ENCODE measurements around the gene DGLUCY.
"Not testable (repeated sequence)": the region's sequence is repeated elsewhere in the genome, so short reads cannot be mapped to it uniquely, and the experiment has no call there.

The DGLUCY gene

DNA sequence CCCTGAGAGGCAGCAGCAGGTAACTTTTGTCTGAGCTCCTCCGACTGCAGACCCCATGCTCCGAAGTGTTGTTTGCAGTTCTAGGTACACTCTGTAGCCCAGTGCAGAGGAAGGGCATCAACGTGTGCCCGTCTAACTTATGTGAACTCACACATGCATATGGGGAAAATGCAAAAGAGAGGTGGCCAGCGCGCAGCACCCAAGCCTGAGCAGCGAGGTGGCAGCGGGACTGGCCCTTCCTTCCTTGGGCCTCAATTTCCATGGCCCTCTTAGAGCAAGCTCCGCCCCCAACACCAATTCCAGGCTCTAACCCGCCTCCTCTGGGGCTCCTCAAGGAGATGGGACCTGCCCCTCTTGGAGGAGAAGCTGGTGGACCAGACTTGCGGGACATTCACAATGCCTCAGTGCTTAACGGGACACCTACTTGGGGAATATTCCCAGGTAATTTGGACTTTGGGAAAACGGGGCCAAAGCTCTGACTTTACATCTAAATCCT lies 102.9 kb downstream of the DGLUCY start:
- no peak for DNase-seq

DNA sequence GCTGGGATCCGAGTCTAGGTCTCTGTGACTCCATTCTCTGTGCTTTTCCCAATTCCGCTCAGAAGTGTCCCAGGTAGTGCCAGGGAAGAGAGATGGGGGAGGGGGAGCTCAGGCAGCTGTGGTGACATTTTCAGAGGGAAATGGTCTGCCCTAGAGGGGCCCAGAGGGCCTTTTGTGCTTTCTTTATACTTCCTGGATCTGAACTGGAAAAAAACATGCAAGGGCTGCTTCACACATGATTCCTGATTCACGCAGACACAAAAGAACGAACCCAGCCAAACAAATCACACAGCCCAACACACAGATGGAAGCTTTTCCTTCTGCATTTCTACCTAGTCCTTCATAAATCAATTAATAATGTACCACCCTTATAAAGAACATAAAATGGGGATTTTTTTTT lies 104.1 kb downstream of the DGLUCY start:
- no peak for DNase-seq

DNA sequence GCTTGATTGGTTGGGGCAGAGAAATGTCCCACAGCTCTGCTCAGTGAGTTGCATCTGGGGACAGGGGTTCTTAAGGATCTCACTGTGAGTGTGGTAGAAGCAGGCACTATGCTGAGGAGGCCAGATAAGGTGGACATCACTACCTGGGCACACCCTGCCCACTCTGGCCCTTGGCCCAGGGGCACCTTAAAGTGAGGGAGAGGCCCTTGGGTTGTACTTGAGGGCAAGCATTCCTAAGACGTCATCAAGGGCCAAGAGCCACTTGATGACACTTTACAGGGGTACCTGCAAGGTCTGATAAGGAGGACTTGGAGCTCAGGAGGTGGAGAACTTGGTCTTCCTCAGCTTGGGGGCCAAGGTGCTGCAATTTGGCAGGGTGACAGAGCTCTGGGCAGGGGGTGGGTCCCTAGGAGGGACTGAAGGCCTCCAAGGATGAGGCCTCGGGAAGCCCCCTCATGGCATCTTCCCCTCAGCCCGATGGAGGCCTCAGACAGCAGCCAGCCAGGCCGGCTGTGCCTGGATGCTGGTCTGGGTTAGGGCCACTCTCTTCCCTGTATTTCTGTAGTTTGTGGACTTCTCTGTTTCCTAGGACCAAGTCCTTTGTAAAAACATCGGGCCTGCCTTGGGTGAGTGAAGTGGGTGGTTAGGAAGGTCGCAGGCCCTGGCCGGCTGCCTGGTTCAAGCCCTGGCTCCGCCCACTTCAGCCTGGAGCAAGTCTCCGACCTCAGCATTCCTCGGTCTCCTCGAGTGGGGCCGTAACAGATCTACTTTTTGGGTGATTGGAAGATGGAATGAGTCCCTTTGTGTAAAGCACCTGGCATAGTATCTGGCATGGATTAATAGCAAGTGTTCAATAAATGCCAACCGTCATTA lies 105.9 kb downstream of the DGLUCY start:
- no peak for DNase-seq

DNA sequence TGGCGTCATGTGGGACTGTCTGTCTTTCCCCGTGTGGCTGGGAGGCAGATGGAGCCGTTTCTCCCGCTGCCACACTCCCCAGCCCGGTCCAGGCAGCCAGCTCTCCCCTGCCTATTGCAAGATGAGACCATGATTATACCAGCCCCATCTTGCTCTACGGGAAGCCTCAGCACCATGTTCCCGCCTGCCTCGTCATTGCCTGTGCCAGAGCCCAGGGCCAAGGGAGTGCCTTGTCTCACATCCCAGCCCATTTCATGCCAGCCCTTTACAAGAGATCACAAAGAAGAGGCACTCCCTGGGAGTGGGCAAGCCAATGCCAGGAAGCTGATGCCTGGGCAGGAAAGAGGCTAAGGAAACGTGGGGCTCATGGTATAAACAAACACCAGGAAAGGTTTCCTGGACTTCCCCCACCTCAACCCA lies 106.7 kb downstream of the DGLUCY start:
- no peak for DNase-seq

DNA sequence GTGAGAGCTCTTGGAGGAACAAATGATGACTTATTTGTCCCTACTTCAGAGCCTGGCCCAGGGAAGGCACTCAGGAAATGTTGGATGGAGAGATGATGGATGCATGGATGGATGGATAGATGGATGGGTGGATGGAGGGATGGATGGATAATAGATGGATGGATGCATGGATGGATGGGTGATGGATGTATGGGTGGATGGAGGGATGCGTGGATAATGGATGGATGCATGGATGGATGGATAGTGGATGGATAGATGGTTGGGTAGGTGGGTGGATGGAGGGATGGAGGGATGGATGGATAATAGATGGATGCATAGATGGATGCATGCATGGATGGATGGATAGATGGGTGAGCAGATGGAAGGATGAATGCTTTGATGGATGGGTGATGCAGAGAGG lies 107.4 kb downstream of the DGLUCY start:
- DNase-seq: no peak

DNA sequence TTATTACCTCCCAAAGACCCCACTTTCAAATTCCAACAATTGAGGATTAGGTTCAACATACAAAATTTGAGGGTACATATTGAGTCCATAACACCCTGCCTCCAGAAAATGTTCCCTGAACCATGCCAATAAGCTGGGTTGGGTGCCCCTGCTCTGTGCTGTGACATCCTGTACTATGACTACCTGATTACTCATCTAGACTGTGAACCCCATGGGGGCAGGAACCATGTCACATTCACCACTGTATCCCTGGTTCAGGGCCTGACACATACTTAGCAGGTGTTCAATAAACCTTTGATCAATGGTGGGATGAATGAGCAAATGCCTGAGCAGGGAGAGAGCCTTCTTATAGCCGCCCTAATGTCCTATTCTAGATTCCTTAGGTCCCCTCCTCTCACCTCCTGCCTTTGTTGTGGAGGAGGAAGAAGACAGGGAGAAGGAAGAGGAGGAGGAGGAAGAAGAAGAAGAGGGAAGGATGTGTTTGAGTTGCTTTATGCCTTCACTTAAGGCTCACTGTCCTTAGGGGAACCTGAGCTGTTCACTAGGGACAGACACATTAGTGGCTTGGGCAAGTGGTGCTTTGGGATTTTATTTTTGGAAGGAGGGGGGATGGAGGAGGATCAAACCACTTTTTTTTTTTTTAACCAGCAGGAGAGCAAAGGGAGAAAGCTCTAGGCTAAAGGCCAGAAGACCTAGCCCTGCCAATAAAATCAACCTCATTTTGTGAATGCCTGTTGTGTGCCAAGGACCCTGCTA lies 109.3 kb downstream of the DGLUCY start:
- no peak for DNase-seq

DNA sequence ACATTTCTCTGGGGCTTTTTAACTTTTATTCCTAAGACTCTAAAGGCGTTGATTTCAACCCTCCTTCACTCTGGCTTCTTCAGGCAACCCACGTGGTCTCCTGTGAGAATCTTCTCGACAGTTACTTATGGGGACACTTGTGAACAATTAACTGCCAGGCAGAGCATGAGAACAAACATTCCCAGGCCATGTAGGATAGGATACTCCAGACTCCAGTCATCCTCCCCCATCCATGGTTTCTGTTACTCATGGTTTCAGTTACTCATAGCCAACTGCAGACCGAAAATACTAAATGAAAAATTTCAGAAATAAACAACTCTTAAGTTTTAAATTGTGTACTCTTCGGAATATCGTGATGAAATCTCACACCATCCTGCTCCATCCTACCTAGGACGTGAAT lies 111.2 kb downstream of the DGLUCY start:
- no peak for DNase-seq

DNA sequence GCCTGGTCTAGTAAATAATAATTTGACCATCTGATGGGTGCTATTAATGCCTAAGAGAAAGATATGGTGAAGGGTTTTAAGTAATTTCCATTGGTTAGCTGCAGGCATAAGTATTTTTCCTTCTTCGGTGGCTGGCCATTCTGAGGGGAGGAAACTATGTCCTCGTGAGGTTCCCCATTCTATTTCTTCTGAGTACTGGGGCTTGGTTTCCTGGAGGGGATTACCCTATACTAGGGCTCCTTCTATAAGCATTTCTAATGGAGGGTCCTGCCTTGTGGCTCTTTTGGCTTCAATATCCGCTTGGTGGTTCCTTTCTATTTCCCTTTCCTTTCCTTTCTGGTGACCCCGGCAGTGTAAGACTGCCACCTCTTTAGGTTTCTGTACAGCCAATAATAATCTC lies 112.5 kb downstream of the DGLUCY start:
- not testable (repeated sequence) for DNase-seq

DNA sequence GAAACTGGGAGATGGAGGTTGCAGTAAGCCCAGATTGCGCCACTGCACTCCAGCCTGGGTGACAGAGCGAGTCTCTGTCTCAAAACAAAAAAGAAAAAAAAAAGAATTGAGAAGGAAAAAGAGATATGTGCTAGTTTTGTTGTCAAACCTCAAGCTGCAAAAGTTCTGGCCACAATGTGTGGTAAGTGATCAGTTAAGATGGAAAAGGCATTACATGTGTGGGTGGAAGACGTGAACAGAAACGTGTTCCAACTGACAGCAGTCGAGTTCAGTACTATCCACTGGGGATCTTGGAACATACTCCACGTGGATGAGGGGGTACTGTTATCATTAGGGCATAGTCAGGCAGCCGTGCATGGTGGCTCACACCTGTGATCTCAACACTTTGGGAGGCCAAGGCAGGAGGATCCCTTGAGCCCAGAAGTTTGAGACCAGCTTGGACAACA lies 113.3 kb downstream of the DGLUCY start:
- no peak for DNase-seq

DNA sequence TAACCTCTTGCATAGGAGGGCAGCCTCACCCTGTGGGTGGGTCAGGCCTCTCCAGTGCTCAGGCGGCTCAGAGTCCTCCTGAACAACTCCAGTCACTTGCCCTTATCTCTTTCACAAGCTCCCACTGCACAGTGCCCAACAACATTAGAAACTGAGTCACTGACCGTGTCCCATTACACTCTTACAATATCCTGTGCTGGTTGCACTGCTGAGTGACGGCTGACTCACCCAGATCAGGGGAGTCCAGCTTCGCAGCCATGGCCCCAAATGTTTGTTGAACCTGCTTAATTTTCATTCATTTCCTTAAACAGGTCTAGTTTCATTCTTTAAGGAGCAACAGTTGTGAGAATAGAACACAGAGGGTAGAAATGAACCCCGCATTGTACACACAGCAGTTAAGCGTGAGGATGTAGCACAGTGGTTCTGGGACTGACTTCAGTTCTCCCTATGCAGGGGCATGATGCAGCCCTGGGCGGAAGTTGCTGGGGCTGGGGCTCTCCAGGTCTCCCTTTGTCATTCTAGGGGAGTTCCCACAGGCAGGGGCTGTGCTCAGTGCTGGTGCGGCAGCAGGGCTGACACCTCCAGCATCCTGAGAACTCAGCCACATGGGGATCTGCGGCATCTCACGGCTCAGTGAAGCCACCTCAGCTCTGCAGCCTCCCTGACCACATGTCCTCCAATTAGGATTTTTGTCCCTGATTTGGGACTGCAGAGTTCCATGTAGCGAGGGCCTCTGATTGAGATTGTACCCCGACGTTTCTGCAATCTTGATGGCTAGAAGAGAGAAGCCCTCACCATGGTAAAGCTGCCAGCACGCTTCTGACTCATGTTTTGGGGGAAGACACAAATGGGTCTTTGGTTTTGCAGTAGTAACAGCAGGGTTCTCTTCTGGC lies 114.5 kb downstream of the DGLUCY start:
- DNase-seq: no peak

DNA sequence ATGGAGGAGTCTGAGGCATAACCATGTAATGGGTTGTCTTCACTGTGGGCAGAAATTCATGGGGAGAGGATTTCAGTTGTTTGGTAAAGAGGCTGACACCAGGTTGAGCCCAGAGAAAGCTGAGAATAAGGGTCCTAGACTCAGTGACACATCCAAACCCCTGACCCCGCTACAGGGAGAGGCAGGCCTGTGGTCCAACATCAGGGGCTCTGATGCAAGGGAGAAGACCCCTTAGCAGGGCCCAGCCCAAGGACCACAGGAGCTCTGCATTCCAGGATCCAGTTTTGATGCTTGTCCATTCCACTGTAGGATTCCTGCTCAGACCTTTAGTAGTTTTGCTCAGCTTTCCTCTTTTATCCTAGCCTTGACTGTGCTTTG lies 115.1 kb downstream of the DGLUCY start:
- no peak for DNase-seq

DNA sequence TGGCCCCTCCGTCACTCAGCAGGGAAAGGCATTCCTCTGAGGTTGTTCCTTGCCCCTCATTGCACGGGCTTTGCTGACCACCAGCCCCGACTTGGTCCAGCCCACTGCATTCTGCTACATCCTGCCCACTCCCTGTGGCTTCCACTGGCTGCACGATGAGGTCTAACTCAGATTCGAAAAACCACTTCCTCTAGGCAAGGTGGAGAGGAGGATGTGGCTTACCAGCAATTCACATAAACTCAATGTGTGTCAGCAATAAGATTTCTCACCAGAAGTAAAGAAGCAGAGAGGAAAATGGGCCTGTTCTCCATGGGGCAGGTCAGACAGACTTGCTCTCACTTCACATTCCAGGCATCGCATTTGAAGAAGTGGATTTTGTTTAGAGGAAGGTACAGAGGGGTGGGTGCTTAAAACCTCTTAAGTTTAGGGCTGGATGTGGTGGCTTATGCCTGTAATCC lies 115.9 kb downstream of the DGLUCY start:
- no peak for DNase-seq

DNA sequence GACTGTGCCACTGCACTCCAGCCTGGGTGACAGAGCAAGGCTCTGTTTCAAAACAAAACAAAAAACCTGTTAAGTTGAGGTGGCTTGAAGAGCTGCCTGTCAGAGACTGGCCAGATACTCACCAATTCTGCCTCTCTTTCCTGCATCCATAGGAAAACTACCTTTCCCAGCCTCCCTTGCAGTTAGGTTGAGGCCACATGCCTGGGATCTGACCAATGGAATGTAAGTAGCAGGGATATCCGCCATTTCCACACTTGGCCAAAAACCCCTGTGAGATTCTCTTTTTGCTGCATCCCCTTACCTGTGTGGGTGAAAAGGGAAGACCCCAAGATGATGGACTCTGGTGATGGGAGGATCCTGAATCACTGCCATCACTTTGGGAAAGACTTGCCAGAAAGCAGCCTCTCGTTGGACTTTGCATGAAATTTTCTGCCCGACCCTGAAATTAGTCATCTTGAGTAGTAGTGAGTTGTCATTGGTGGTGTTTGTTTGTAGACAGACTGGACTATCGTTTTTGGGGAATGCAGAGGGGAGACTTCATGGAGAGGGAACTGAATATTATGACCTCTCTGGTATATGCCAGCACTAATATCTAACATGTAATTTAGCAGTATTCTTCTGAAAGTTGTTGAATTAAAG lies 116.6 kb downstream of the DGLUCY start:
- peak; percentile 49 for DNase-seq

DNA sequence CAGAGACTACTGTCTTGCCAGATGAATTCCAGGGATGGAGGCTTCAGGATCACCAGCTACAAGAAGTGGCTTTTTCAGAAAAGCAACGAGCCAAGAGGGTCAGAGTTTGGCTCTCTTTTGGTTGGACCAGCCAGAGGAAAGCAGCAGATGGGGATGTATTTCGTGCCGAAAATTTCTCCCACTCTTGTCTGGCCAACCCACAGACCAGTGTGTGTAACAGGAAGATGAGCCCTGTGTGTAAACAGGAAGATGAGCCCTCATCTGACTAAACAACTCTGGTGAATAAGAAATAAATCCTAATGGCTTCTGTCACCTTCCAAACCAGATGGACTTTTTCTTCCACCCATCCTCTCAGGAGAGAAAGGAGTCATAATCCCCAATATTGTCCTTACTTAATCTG lies 117.6 kb downstream of the DGLUCY start:
- DNase-seq: no peak

DNA sequence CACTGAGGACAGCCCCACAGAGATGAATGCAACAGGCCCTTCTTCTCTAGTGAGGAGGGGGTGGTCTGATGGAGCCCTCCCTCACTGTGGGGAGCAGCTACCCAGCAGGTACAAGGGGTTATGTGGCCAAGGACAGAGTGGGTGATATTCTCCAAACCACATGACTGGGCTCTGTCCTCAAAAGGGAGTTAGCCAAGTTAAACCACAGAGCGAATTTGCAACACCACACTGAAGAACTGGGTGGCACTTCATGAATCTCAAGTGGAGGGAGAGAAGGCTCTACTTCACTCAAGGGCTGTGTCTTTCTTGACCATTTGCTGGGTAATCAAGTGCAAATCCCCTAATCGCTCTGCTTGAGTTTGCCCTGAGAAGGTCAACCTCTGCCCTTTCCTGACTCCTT lies 118.2 kb downstream of the DGLUCY start:
- DNase-seq: no peak

DNA sequence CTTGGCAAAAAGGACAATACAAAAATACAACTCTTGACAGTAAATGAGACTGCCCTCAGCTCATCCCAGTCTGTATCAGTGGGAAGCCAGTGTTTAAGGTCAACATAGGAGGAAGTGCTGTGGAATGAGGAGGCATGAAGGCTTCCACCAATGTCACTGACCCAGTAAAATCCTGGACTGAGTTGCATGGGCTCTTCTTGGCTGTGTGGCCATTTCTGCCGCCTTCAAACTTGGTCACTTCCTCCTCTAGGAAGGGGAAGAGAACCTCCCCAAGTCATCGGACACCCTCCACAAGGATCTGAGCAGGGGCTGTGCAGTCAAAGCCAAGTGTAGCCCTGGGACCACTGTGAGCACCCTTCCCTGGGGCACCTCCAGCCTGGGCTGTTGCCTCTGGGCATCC lies 118.7 kb downstream of the DGLUCY start:
- DNase-seq: no peak

DNA sequence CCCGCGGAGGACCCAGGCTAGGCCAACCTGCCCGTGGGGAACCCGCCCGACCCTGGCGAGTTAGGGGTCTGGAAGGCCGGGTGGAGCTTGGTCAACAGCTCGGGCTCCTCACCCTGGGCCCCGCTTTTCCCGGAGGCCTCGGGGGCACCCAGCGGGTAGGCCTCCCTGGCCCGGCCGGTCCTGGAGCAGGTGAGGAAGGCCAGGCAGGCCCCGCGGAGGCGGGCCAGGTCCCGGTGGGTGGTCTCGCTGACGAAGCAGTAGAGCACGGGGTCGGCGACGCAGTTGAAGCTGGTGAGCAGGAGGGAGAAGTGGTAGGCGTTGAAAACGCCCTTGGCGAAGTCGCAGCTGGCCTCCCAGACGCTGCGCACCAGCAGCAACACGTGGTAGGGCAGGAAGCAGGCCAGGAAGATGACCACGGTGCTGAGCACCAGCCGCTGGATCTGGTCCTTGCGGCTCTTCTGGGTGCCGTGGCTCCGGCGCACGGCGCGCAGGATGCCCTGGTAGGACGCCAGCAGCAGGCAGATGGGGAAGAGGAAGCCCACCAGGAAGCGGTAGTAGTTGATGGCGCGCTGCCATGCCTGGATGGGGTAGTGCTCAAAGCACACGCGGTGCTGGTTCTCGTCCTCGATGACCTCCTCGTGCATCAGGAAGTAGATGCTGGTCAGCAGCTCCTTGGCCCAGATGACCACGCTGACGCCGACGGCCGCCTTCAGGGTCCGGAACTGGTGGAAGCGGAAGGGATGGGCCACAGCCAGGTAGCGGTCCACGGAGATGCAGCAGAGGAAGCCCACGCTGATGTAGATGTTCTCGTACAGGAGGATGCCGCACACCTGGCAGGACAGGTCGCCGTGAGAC lies 120.3 kb downstream of the DGLUCY start:
- no peak for DNase-seq

DNA sequence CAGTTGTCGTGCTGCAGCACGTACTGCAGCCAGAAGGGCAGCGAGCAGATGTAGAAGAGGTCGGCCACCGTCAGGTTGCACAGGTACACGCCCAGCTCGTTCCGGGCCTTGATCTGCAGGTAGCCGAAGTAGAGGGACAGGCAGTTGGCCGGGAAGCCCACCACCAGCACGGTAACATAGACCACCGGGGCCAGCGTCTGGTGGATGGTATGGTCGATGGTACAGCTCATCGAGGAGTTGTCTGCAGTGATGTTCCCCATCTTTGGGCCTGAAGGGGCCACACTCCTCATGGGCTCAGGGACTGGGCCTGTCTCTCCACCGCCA lies 120.9 kb downstream of the DGLUCY start:
- no peak for DNase-seq

DNA sequence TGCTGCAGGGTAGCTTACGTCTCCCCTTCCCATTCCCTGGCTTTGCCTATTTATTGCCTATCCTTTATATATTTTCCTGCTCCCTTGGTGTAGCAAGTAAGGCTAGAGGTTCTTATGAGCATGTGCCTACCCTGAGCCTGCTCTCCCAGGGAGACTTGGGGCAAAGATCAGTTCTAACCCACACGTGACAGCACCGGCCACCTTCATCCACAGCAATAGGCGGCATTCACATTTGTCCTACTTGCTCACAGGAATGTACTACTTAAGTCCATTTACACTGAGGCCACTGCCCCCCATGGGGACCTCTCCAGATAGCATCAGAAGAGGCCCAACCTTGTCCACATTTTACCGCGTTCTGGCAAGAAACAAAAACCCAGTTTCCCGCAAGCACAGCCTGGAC lies 122.0 kb downstream of the DGLUCY start:
- no peak for DNase-seq

DNA sequence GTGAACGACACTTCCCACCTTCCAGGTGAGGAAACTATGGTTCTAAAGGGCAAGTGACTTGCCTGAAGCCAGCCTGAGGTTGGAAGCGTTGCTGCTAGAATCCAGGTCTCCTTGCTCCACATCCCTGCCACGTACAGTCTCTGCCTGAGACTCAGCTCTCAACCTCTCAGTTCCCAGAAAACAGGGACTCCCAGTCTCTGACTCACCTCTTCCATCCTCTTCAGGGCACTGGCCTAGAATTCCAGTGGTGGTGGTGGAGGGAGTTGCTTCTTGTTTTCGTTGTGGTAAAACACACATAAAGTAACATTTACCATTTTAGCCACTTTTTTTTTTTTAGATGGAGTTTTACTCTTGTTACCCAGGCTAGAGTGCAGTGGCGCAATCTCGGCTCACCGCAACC lies 123.3 kb downstream of the DGLUCY start:
- DNase-seq: no peak

DNA sequence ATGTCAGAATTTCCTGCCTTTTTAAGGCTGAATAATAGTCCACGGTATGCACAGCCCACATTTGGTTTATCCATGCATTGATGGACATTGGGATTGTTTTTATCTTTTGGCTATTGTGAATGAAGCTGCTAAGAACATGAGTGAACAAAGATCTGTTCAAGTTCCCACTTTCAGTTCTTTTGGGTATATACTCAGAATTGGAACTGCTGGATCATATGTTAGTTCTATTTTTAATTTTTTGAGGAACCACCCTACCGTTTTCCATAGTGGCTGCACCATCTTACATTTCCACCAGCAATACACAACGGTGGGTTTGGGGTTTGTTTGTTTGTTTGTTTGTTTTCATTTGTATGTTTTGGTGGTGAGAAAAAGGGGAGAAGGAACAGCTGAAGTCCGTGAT lies 124.2 kb downstream of the DGLUCY start:
- no peak for DNase-seq

DNA sequence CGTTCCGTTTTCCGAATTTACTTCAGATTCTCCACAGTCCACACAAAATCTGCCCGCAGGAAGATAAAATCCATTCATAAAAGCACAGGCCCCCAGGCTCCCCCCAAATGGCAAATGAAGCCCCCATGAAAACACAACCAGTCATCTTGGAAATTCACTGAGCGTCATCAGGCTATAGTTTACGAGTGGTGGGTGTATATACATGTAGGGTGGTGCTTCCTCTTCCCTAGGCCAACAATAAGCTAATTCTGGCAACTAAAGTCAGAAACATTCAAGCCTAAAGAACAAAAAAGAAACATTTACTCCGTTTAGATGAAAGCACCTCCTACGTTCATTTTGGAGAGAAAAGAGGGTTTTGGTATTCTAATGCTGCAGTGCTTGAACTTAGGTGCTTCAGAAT lies 124.8 kb downstream of the DGLUCY start:
- no peak for DNase-seq
